H1 (cell line): Measurements from ENCODE around the gene POLE2. TPM values are rescaled to one million over a fixed set of nuclear protein-coding genes. Genes with fewer than 3 reads are reported as not detected.

ENCODE experiments used
- CHD1 ChIP-seq: IDR thresholded peaks from 2 replicates; pipeline ENCODE4 v1.6.1; 2012; ENCODE audit warnings: low read depth, low read length, improper control_type of control experiment
- polyA plus RNA-seq, 7 experiments: library from polyadenylated mRNA; depleted of rRNA in 3 of 7; stranded (reverse) in 5 of 7; unstranded in 2 of 7; fragments of >200 nt in 5 of 7; fragments of 200-250 nt in 2 of 7; gene quantifications; 1 replicate in 5 of 7; 2 replicates in 1 of 7; 4 replicates in 1 of 7; pipeline versions ENCODE4 v1.2.1 to v1.2.3, GENCODE V29; 2011 to 2013; ENCODE audit warnings: missing spikeins in 2 of 7, mixed read lengths in 2 of 7
- total RNA-seq: library from RNA; stranded (reverse); fragmentation: NEBNext Ultra II Directional; extraction: Animal tissue kit (Norgen Biotek cat#: 25700); gene quantifications from 2 replicates; pipeline ENCODE4 v1.2.1, GENCODE V29; 2021

Gene POLE2
- total and polyA plus RNA-seq, 2 of the 8 experiments (the other 6 are each of a cell fraction or from before 2014, with no cell fraction given) = 31.2 to 41.7 TPM

GRCh38 chr14:49637534-49638078, 50.4 kb downstream of the POLE2 start (continued):
- no peak for TF ChIP-seq CHD1
